NCI-H2196 (cell line): ENCODE results near the gene RGL2.
A peak's percentile ranks its signal among the peaks of the same experiment; 100 is the strongest.
"Not testable (repeated sequence)": the region's sequence is repeated elsewhere in the genome, so short reads cannot be mapped to it uniquely, and the experiment has no call there.

Experiments used
- DNase-seq: peaks from one replicate; lab custom pipeline; 2025; ENCODE audit not compliant: unreplicated experiment; lab: John Stamatoyannopoulos, UW

Gene RGL2

GRCh38 chr6:33294086-33294823 lies 4.5 kb downstream of the RGL2 start:
- no peak for DNase-seq

- DNase-seq: no peak
Measured at GRCh38 chr6:33292996-33293682, 5.6 kb downstream of the RGL2 start.

GRCh38 chr6:33290459-33290858 lies 8.3 kb downstream of the RGL2 start:
- DNase-seq: no peak

- DNase-seq: no peak
Measured at GRCh38 chr6:33289784-33290315, 8.9 kb downstream of the RGL2 start.

DNA sequence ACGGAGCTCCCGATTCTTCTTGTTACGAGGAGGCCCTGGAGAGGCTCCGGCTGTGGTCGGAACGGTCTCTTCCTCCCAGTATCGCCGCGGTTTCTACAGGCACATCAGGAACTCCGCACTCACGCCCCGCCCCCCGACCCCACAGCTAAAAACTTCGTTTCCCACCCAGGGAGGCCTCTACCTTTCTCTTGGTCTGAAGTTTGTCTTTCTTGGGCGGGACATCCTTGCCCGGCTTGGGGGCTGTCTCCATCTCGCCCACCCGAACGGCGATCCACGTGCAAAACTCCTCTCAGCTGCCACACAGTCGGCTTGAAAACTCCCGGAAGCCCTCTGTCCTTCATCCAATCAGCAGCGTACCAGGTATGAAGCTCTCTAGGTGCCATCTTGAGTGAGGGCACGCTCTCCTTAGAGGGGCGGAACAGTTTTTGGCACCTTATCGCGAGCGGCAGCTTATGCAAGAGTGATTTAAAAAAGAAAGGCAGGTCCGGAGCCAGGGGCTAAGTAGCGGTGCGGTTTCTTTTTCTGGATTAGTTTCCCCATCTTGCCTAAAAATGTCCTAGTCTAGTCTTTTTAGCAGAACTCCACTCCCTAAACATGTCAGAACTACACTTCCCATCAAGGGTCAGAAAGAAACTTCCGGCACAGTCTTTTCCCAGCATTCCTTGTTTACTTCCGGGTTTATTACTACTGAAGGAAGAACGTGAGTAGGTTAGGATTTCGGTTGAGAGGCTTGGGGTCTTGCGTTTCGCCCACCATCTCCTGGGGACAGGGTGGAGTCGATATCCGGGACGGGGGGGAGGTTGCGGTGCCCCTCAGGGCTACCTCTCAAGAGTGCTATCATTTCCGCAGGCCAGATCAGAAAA lies 9.6 kb downstream of the RGL2 start, which contains the start of the genes PFDN6 and WDR46:
Gene PFDN6 (plus strand): TSS at position 681 of the 863 bp plus-strand sequence. CDS start 256 bp downstream, outside the sequence.
Gene WDR46 (minus strand): TSS at position 319 of the 863 bp plus-strand sequence. CDS start 69 bp downstream, at position 250.
- peak; percentile 89 for DNase-seq

DNA sequence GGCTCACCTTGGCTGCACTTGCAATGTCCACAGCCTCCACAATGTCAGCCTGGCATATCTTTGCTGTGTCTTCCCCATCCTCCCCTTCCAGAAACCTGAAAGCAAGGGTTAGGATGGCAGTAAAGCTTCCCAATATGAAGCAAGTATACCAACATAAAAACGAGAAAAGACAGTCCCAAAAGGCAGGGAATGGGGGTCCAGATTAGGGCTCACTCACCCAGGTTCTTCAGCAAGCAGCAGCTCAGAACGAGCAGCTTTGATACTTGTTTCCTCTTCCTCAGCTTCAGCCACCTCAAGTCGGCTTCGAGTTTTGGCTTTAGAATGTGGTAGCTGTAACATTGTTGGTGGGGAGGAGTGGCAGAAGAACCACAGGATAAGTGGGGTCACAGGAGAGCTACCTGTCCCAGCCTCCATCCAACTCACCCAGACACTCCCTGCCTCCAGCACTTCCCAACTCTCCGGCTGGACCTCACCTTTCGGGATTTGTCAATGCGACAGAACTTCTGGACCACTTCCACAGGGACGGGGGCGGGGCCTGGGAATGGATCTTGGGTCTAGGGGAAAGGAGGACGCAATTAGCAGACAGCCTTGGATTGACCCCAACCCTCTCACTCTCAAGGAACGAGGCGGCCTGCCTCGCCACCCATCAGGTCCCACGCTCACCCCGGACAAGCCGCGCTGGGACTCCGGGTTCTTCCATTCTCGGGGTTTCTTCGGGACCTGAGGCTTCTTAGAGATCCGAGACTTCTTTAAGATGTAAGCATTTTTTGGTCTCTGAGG lies 10.4 kb downstream of the RGL2 start:
- no peak for DNase-seq

DNA sequence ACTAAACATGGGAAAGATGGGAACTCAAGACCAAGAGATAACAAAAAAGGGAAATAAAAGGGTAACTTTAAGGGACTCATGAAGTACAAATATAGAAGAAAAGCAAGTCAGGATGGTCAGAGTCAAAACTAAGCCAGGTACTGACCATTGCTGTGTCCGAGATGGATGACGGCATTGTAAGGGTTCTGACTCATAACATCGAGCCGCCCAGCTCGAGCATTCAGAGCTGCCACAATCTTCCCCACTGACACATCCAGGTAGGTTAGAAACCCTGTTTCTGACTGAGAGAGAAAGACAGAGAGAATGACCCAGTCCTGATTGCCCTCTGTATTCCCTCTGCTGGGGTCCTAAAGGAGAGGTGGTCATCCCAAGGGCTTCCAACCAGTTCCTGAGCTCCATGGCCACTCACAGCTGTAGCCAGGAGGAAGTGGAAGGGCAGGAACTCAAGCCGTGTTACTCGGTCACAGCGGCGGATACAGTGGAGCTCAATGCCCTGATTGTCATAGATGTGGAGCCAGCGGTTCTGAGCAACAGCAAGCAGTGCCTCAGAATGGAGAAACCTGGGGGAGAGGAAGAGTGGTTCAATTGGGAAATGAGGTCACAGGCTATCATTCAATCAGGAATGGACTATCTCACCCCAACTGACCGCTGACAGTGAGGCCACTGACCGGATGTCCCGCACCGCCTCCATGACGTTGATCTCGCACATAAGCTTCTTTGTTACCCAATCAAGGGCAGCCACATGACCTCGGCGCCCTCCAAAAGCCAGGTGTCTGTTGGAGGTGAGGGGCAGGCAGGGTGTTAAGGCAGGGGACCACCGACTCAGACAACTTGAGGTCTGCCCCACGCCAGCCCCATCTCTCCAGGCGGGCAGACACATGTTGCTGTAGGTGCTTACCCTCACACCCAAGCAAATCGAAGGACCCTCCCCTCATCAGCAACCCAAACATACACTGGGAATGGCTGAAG lies 11.5 kb downstream of the RGL2 start:
- DNase-seq: no peak

DNA sequence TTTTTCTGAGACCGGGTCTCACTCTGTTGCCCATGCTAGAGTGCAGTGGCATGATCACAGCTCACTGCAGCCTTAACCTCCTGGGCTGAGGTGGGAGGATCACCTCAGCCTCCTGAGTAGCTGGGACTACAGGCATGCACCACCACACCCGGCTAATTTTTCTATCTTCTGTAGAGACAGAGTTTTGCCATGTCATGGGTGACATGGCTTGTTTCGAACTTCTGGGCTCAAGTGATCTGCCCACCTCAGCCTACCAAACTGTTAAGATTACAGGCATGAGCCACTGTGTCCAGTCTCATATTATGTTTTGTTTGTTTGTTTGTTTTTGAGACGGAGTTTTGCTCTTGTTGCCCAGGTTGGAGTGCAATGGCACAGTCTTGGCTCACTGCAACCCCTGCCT lies 13.5 kb downstream of the RGL2 start:
- not testable (repeated sequence) for DNase-seq

DNA sequence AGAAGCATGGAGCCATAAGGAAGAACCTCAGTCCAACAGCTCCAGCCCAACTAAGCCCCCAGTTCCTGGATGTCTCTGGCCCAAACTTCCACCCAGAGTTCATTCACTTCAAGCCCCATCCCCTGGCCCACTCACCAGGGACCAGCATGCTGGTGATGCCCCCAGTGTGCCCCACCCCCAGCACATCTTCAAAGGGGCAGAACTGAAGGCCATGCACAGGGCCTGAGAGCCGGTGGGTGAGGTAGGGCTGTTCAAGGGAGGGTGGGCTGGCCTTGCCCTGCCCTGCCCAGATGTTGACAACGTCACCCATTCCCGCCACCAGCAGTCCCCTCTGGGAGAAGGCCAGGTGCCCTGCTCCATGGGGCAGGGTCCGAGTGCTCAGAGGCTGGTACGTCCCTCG lies 18.2 kb downstream of the RGL2 start:
- DNase-seq: no peak

- peak; percentile 45 for DNase-seq
Measured at GRCh38 chr6:33279971-33280511, 18.7 kb downstream of the RGL2 start.

- no peak for DNase-seq
Measured at GRCh38 chr6:33279257-33279695, 19.5 kb downstream of the RGL2 start.

DNA sequence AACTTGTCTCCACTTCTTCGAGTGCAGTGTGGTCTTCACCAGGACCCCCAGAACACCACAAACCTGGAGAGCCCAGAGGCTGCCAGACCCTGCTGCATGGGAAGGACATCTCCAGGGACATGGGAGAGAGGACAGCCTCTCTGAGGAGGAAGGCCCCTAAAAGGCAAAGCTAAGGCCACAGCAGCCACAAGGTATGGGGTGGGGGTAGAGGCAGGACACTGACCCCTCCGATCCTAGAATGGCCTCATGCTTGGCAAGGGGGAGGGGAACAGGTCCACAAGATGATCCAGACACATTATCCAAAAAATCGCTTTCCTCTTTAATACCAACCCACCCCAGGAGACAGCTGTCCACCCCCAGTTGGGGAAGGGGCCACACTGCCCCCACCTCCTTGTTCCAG lies 19.9 kb downstream of the RGL2 start:
- DNase-seq: no peak

- no peak for DNase-seq
Measured at GRCh38 chr6:33278392-33278741, 20.4 kb downstream of the RGL2 start.

DNA sequence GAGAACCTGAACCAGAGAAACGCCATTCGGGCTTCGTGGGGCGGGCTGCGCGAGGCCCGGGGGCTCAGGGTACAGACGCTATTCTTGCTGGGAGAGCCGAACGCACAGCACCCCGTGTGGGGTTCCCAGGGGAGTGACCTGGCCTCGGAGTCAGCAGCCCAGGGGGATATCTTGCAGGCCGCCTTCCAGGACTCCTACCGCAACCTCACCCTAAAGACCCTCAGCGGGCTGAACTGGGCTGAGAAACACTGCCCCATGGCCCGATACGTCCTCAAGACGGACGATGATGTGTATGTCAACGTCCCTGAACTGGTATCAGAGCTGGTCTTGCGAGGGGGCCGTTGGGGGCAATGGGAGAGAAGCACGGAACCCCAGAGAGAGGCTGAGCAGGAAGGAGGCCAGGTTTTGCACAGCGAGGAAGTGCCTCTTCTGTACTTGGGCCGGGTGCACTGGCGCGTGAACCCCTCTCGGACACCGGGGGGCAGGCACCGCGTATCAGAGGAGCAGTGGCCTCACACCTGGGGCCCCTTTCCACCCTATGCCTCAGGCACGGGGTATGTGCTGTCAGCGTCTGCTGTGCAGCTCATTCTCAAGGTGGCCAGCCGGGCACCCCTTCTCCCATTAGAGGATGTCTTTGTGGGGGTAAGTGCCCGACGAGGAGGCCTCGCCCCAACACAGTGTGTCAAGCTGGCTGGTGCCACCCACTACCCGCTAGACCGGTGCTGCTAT lies 20.9 kb downstream of the RGL2 start:
- DNase-seq: no peak

DNA sequence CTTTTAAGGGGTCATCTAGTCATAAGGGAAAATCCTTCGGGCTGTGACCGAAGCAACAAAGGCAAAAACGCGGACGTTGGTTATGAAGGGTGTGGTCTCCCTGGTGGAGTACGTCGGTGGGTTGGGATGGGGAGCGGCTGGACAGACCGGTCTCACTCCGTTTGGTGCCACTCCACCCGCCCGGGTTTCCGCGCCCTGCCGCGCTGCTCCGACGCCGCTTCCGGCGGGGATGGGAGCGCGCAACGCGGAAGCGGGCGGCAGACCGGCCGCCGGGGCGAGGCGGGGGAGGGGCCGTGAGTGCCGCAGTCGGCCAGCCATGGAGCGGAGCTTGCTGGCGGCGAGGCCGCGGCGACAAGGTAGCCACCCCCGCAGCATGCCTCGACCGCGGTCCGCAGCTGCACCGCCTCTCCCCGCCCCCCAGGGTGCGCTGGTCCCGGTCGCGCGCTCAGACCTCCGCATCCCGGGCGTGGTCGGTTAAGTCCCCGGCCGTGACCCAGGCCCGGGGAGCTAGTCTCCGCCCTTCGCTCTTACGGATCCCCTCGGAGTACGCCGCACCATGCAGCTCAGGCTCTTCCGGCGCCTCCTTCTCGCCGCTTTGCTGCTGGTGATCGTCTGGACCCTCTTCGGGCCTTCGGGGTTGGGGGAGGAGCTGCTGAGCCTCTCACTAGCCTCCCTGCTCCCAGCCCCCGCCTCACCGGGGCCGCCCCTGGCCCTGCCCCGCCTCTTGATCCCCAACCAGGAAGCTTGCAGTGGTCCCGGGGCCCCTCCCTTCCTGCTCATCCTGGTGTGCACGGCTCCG lies 21.7 kb downstream of the RGL2 start, which contains the start of gene B3GALT4:
Gene B3GALT4 (plus strand): TSS at position 260 of the 799 bp plus-strand sequence. CDS start 297 bp downstream, at position 557.
- DNase-seq: peak; percentile 75

DNA sequence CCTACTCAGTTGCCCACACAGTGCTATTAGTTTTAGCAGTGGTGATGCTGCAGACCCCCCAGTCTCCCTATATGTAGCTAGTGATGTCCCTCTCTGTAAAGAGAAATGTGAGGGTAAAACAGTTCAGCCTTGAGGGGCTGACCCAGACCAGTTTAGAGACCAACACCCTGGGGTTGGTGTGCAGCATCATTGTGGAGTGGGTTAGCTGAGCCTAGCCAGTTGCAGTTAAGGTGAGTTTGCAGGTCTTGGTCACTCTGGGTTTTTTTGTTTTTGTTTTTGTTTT lies 22.2 kb downstream of the RGL2 start:
- DNase-seq: no peak

GRCh38 chr6:33275795-33276580 lies 22.8 kb downstream of the RGL2 start:
- DNase-seq: not testable (repeated sequence)
